GM18517 (cell line): Measurements from ENCODE around the gene FOLH1.
"Not testable (repeated sequence)": the region's sequence is repeated elsewhere in the genome, so short reads cannot be mapped to it uniquely, and the experiment has no call there.

ENCODE experiments used
- ATAC-seq: cut with Tn5 transposase; IDR thresholded peaks from one replicate; pipeline ENCODE4 v1.9.1; 2021; ENCODE audit warnings: mild to moderate bottlenecking, moderate library complexity; ENCODE audit not compliant: unreplicated experiment

FOLH1 gene

DNA sequence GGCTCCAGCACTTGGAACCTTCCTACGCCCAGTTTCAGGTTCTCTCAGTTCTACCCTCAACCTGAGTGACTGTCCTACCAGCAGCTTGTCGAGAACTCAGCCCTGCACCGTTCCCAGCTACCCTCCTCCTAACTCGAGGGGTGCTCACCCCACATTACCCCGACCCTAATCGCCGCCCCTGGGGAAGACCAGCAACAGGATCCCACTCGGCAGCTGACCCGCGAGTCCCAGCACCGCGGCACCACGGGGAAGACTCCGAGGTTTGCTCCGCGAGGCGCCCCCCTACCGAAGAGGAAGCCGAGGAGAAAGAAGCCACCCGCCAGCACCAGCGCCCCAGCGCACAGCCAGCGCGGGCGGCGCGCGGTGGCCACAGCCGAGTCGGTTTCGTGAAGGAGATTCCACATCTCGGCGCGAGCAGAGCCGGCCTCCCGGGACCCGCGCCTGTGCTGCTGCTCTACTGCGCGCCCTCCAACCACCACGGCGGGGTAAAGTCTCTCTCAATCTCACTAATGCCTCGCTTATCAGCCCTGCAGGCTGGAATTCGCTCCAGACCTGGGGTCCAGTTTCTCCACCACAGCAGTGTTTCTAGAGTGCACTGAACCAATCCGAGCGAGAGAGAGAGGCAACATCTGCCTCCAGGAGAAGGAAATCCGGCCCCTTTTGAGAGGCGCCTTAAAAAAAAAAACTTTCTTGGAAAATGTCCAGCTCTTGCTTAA lies at the start of gene FOLH1:
Gene FOLH1, minus strand, starts transcription at position 597 of the 716 bp plus-strand sequence. Its CDS starts 193 bp downstream, at position 404.
- ATAC-seq = no peak

DNA sequence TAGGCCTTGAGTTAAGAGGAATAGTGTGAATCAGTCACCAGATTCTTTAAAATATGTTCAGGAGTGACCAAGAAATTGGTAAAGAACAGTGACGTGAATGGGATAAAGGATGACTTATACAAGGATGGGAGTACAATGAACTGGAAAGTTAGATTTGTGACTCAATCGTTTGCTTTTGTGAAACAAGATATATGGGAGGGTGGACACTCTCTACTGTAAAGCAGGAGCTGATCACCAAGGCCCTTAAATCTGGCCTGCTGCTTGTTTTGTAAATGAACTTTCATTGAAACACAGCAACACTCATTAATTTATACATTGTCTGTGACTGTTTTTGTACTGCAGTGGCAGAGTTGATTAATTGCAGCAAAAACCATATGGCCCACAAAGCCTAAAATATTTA lies 46.7 kb upstream of the FOLH1 start:
- not testable (repeated sequence) for ATAC-seq

DNA sequence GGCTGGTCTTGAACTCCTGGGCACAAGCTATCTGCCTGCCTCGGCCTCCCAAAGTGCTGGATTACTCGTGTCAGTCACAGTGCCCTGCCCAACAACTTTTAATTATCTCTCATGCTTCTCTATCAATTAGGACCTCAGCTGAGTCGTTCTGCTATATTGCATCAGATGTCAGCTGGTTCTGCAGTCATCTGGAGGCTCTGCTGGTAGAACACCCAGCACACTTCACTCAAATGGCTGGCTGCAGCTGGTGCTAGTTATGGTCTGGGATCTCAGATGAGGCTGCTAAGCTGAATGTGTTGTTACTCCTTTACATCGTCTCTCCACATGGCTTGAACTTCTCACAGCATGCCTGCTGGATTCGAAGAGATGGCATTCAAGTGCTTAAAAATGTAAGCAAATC lies 42.8 kb upstream of the FOLH1 start:
- not testable (repeated sequence) for ATAC-seq

DNA sequence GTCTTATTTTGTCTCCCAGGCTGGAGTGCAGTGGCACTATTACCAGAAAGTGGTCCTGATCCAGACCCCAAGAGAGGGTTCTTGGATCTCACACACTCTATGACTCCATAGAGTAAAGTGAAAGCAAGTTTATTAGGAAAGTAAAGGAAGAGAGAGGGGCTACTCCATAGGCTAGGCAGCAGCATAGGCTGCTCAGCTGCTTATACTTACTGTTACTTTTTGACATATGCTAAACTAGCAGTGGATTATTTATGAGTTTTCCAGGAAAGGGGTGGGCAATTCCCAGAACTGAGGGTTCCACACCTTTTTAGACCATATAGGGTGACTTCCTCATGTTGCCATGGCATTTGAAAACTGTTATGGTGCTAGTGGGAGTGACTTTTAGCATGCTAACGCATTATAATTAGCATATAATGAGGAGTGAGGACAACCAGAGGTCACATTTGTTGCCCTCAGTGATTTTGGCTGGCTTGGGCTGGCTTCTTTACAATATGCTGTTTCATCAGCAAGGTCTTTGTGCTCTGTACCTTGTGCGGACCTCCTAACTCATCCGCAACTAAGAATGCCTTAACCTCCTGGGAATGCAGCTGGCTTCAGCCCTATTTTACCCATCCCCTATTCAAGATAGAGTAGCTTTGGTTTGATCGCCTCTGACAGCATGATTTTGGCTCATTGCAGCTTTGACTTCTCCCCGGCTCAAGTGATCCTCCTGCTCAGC lies 42.2 kb upstream of the FOLH1 start:
- not testable (repeated sequence) for ATAC-seq

DNA sequence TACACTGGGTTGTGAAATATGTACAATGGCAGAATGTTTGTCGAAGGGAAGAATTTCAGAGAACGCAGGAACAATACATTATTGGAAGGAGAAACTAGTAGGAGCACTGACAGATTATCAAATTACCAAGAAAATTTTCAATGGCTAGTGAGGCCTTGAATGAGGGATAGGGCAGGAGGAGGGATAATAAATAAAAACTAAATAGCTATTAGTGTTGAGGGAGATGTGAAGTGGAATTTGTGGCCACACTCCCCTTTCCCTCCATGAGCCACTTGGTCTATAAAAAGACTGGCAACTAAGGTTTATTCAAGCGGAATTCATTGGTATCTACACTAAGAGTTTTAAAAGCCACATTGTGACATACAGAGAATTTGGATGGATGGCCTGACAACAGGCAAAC lies 41.0 kb upstream of the FOLH1 start:
- ATAC-seq = not testable (repeated sequence)

DNA sequence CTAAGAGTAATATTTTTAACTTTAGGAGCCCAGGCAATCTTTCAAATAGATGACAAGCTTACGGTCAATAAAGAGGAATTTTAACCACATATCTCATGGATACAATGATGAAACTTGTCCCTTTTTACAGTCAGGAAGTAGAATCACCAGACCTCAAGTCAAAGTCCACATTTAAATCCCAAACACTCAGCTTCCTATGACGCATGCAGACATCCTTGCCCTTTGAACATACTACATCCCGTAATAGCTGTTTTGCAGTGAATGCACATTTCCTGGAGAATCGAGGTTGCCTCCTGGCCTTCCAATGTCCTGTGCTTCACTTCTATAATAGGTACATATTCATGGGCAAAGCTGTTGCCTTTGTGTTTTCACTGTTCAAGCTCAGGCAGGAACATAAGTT lies 25.3 kb upstream of the FOLH1 start:
- not testable (repeated sequence) for ATAC-seq

DNA sequence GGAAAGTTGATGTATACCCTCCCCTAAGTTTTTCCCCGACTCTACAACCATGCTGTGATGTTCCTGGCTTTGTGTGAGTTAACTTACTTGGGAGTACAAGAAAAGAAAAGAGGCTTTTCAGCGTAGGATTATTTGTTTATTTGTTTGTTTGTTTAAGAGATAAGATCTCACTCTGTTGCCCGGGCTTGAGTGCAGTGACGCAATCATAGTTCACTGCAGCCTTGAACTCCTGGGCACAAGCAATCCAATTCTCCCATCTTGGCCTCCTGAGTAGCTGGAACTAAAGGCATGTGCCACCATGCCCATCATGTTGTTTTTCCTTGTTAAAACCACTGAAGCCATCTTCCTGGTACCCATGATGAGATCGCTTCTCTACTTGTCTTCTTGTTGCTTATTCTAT lies 24.6 kb upstream of the FOLH1 start:
- not testable (repeated sequence) for ATAC-seq

DNA sequence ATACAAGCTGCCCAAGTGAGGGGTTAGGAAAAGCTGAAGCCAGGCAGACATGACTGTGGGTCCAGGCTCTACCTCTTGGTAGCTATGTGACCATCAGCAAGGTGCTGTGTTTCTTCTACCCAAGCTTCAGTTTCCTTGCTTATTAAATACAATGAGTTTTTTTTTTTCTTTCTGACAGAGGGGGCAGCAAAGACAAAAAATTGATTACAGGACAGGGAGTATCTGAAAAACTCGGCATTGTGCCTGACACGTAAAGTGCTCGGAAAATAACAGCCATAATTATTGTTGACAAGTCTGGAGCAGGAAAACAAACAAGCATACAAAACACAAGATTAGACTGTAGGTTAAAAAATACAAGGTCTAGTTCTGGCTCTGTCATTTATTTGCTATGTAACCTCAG lies 23.3 kb upstream of the FOLH1 start:
- not testable (repeated sequence) for ATAC-seq

DNA sequence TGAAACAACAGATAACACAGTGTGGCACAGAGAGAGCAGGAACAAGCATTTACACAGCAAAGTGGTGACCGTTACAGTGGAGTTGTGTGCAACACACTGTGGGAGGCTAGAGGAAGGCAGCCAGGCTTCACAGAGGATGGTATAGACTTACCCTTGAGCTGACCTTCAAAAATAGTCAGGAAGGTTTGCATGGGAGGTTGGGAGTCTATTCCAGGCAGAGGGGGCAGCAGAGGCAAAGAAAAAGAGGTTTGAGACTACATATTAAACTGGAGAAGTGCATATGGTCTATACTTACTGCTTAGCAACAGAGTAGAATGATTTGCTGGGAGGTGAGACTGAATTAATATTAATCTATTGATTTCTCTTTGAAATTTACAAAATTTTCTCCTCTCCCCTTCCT lies 22.1 kb upstream of the FOLH1 start:
- ATAC-seq = not testable (repeated sequence)

DNA sequence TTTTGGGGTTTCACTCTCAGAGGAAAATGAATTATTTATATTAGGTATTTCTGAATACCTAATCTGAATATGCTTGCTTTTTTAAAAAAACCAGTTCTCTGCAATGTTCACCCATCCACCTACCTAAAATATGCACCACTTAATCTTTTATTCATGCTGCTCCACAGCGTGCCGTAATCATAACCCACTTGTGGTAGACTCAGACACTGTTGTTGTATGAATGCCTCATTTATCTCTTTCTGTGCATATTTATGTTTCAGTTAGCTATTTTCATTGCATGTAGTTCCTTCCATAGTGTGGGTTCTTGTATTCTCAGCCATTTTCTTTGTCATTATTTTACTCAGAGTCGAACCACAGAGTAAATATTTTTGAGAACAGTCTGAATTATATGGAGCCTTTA lies 21.6 kb upstream of the FOLH1 start:
- ATAC-seq = not testable (repeated sequence)

DNA sequence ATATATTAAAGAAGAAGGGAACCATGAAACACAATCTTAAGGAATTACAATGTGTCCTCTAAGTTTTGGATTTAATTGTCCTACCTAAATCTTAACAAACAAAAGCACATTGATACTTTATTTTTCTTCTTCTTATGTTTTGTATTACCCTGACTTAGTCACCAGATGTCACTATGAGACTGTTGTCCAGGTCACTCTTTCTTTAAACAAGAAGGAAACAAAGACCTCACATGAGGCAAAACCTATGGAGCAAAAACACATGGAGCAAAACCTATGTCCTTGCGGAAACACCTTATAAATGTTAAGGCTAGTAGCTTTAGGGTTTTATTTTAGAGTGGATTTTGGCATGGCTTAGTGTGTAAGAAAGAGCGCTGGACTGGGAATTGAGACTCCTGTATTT lies 20.7 kb upstream of the FOLH1 start:
- not testable (repeated sequence) for ATAC-seq

DNA sequence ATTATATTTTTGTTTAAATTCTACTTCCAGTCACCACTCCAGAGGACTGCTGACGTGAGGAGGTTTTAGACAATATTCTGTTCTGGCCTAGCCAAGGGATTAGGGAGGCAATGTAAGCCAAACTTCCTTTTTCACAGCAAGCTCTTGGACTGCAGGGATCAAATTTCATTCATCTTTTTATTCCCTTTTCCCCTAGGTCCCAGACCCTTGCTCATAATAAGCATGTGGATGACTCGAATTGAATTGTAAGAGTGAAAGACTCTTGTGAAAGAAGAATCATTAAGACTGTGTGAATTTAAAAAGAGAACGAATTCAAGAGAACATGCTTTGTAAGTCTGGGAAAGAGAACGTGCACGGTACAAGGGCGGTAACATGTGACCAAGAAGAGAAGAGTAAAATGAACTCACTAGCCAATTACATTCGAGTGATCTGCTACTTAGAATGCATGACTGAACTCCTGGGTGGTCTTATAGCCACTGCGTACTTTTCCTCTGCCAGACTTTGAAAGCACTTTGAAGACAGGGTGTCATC lies 16.9 kb upstream of the FOLH1 start:
- not testable (repeated sequence) for ATAC-seq

DNA sequence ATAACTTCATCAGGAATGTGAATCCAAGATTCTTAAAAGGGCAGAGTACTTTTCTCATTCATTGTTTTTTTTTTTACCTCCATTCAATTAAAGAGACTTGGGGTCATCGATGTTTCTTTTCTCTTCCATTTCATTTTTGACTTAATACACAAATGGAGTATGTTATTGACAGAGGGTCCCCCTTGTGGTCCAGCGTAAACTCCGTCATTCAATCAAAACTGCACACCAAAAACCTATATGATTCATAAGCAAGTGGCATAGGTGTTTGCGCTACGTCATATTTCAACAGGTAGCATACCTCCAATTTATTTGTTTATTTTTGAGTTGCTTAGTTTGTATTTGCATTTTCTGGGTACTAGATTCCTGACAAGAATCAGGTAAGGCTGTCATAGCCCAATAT lies 12.7 kb upstream of the FOLH1 start:
- ATAC-seq = no peak

DNA sequence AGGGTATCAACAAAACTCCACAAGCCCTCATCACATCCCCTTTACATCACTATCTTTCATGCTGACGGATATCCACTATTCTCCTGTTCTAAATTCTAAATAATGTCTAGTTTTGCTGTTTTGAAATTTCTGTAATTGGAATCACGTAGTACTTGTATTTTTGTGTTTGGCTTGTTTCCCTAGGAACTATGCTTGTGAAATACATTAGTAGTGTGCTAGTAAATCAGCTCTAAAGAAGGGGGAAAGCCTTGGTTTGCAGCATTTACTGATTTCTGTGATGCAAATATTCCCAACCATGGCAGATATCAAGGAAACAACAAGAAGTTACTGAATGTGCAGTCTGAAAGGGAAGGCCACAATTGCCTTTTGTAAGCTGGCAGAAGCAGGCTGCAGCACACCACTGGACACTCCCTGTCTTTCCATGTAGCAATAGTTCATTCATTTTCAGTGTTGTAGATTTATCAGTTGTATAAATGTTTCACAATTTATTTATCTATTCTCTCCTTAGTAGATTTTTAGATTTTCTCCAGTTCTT lies 4.7 kb upstream of the FOLH1 start:
- ATAC-seq = no peak

DNA sequence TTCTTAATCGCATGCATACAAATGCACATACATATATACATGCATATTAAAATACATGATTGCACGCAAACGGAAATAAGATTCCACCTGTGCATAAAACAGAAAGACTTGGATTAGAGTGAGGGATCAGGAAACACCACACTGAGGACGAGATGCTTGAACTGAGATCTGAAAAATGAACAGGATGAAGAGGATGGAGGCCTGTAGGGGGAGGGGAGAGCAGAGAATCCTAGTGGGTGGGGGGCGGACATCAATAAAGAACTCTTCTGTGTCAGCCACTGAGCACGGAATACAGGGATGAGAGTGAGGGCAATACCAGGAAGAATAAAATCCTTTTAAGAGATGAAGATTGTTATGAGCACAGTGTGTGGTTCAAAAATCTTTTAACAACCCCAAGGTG lies 1.4 kb downstream of the FOLH1 start:
- not testable (repeated sequence) for ATAC-seq

DNA sequence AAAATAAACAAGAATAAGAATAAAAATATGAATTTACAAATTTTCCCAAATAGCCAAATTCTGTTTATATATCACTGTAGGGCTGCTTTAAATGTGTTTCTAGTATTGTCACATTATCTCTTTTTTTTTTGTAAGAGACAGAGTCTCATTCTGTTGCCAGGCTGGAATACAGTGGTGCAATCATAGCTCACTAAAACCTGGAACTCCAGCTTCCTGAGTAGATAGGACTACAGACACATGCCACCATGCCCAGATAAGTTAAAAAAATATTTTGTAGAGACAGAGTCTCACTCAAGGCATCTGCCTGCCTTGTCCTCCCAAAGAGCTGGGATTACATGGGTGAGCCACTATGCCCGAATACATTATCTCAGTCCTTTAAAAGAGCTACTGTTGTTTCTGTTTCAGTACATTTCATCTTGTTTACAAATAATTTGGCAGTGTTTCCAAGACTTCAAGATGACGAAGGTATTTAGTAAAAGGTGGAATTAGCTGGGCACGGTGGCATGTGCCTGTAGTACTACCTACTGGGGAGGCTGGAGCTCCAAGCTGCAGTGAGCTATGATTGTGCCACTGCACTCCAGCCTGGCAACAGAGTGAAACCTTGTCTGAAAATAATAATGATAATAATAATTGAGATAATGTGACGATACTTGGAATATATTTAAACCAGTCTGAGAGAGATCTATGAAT lies 6.0 kb downstream of the FOLH1 start:
- no peak for ATAC-seq

DNA sequence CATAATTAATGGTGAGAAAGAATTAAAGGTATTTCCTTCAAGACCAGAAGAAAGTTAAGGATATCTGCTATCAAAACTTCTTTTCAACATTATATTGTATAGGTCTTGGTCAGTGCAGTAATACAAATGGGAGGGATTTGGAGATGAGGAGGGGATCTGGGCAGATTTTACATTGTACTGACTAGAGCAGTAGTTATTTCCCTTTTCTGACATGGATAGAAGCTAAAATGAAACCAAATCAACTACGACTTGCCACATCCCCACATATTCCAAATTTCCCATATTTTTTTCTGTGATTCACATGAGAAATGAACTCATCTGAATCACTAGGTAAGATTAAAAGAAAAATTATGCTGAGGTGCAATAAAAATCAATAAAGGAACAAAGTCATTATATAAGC lies 11.6 kb downstream of the FOLH1 start:
- not testable (repeated sequence) for ATAC-seq

DNA sequence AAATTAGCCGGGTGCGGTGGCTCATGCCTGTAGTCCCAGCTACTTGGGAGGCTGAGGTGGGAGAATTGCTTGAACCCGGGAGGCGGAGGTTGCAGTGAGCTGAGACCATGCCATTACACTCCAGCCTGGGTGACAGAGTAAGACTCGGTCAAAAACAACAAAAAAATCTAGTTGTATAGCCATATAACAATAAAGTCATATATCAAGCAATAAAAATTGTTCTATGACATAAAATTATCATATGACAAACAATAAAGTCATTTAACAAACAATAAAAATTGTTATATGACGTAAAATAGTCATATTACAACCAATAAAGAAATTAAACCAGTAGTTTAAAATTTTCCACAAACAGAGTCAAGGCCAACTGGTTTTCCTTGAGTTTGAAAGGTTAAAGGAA lies 12.4 kb downstream of the FOLH1 start:
- not testable (repeated sequence) for ATAC-seq

DNA sequence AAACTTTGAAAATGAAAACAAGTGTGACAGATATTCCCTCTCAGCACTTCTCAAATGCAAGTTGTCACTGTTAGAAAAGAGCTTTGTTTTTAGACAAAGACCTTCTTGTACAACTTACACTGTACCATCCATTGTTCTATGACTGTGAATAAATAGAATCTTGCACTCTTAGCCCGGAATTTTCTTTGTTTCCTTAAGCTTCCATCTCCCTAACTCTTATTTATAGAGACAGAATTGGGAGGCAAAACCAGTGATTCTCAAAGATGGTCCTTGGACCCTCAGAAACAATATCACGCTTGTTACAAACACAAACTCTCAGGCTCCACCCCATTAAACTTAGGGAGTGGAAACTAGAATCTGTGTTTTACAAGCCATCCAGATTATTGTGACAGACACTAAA lies 18.1 kb downstream of the FOLH1 start:
- ATAC-seq = not testable (repeated sequence)

DNA sequence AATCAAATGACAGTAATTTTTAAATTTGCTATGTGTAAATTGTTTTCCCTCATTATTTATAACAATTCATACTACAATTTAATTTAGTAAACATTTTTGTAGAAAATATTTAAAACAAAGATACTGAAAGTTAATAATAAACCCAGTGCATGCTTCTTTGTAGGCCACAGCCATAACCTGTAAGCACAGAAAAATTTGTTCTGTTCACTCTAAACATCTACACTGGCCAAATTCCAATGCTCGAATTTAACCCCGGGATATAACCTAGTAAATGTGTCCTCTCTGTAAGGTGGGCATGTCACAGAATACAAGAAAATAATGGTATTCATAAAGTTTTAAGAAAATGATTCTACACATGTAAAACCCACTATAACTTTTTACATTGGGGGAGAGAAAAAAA lies 22.2 kb downstream of the FOLH1 start:
- ATAC-seq = not testable (repeated sequence)

DNA sequence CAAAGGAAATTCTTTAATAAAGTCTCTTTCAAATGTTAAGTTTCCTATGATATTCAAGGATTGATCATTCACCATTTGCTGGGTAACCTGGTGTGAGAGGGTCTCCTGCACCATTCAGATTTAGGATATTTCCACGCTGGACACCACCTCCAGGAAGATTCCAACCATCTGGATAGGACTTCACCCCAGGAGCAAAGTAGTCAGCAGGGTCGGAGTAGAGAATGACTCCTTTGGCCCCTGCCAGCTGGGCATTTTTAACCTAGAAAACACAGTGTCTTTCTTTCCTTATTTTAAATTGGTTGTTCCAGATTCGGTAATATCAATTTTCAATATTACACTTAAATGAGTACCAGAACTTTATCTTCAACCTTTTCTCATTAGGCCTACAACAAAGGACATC lies 22.8 kb downstream of the FOLH1 start:
- not testable (repeated sequence) for ATAC-seq
